H1 (cell line): ENCODE measurements around the gene CIC. TPM values are rescaled to one million over a fixed set of nuclear protein-coding genes. Genes with fewer than 3 reads are reported as not detected.

ENCODE experiments used
- CTCF ChIA-PET: fragments of 300-600 bp; sonication (Branson Sonifier 250); formaldehyde crosslinking; loops from one replicate; lab custom pipeline; 2021; ENCODE audit not compliant: partially characterized antibody; lab: Charles Lee
- POLR2A ChIA-PET: fragments of 300-600 bp; sonication (Branson Sonifier 250); formaldehyde crosslinking; loops from one replicate; lab custom pipeline; 2021; ENCODE audit warnings: inconsistent platforms; ENCODE audit not compliant: partially characterized antibody; lab: Charles Lee
- DNase-seq, 2 experiments: peaks; one replicate each; pipeline versions ENCODE4 v3.0.0 to v3.0.0-alpha.2; 2010 to 2022; ENCODE audit warnings: low spot score in 2 of 2, low read depth in 1 of 2, mixed read lengths in 1 of 2
- FAIRE-seq: peaks from 2 replicates; lab custom pipeline; 2011; peaks lifted over from hg19 to GRCh38; lab: Jason Lieb, UNC
- H2AFZ ChIP-seq: 2 replicates; pipeline ENCODE4 v1.8.1; 2012; ENCODE audit warnings: low read length, inconsistent platforms
- H2AK5ac ChIP-seq: 2 replicates; pipeline ENCODE4 v1.6.1; 2013; ENCODE audit warnings: low read depth, low read length
- H2BK120ac ChIP-seq: replicated peaks from 2 replicates; pipeline ENCODE3; 2013; ENCODE audit warnings: low read depth, low read length, inconsistent platforms
- H2BK12ac ChIP-seq: 2 replicates; pipeline ENCODE4 v1.6.1; 2013; ENCODE audit warnings: low read depth, low read length
- H2BK15ac ChIP-seq: 2 replicates; pipeline ENCODE4 v1.6.1; 2013; ENCODE audit warnings: low read length
- H2BK20ac ChIP-seq: 2 replicates; pipeline ENCODE4 v1.6.1; 2013; ENCODE audit warnings: low read length
- H2BK5ac ChIP-seq: 2 replicates; pipeline ENCODE4 v1.6.1; 2013; ENCODE audit warnings: low read depth, low read length
- H3K14ac ChIP-seq: 2 replicates; pipeline ENCODE4 v1.6.1; 2013; ENCODE audit warnings: inconsistent platforms; ENCODE audit not compliant: insufficient read length
- H3K18ac ChIP-seq: 2 replicates; pipeline ENCODE4 v1.6.1; 2013; ENCODE audit warnings: low read length; ENCODE audit errors: extremely low read depth
- H3K23ac ChIP-seq: 2 replicates; pipeline ENCODE4 v1.6.1; 2013; ENCODE audit warnings: inconsistent platforms; ENCODE audit not compliant: insufficient read length
- H3K23me2 ChIP-seq: 2 replicates; pipeline ENCODE4 v1.6.1; 2013; ENCODE audit warnings: low read depth, low read length
- H3K27ac ChIP-seq: 2 replicates; pipeline ENCODE4 v1.6.1; 2011; ENCODE audit warnings: low read depth, low read length, inconsistent platforms
- H3K27me3 ChIP-seq, 4 experiments: replicated peaks in 1 of 4; 1 replicate in 1 of 4; 2 replicates in 3 of 4; pipeline versions ENCODE4 v1.6.1 to v1.8.1; 2011 to 2013; ENCODE audit warnings: low read length in 3 of 4, mild to moderate bottlenecking in 3 of 4, inconsistent platforms in 2 of 4, mixed read lengths in 2 of 4, moderate library complexity in 1 of 4; ENCODE audit not compliant: control insufficient read depth in 3 of 4, insufficient read depth in 3 of 4; ENCODE audit errors: extremely low read depth in 1 of 4
- H3K36me3 ChIP-seq, 4 experiments: 2 replicates each; pipeline versions ENCODE4 v1.6.1 to v1.8.1; 2011 to 2013; ENCODE audit warnings: mild to moderate bottlenecking in 4 of 4, low read length in 3 of 4, moderate library complexity in 2 of 4, control low read depth in 1 of 4, inconsistent platforms in 1 of 4; ENCODE audit not compliant: insufficient read depth in 4 of 4, control insufficient read depth in 2 of 4
- H3K4ac ChIP-seq: replicated peaks from 2 replicates; pipeline ENCODE3; 2013; ENCODE audit warnings: low read length, low read depth, mixed read lengths, inconsistent platforms; ENCODE audit not compliant: insufficient read length
- H3K4me1 ChIP-seq, 4 experiments: replicated peaks in 1 of 4; 1 replicate in 1 of 4; 2 replicates in 3 of 4; pipeline versions ENCODE4 v1.6.1 to v1.8.1; 2011 to 2013; ENCODE audit warnings: low read length in 3 of 4, inconsistent platforms in 2 of 4, mixed read lengths in 1 of 4; ENCODE audit not compliant: insufficient read depth in 4 of 4, control insufficient read depth in 3 of 4
- H3K4me2 ChIP-seq, 2 experiments: 2 replicates each; pipeline versions ENCODE4 v1.6.1 to v1.8.1; 2011 to 2013; ENCODE audit warnings: low read depth in 2 of 2, low read length in 2 of 2, control low read depth in 1 of 2, inconsistent platforms in 1 of 2, mild to moderate bottlenecking in 1 of 2; ENCODE audit not compliant: insufficient read depth in 1 of 2
- H3K4me3 ChIP-seq, 4 experiments: fragments of 200-600, 300-600 bp in 1 of 4; sonication (generic), shearing (Covaris generic), sonication (Bioruptor Twin) in 1 of 4; 2 replicates each; pipeline versions ENCODE4 v1.5.1 to v1.8.1; 2011 to 2016; ENCODE audit warnings: low read length in 4 of 4, low read depth in 3 of 4, control low read depth in 2 of 4, inconsistent platforms in 2 of 4, mild to moderate bottlenecking in 2 of 4, mixed read lengths in 1 of 4, moderate library complexity in 1 of 4; ENCODE audit not compliant: insufficient read depth in 2 of 4; ENCODE audit errors: extremely low read depth in 1 of 4
- H3K56ac ChIP-seq: replicated peaks from 2 replicates; pipeline ENCODE3; 2013; ENCODE audit warnings: low read depth, mild to moderate bottlenecking, mixed read lengths, low read length, inconsistent platforms; ENCODE audit not compliant: insufficient read length
- H3K79me1 ChIP-seq: 2 replicates; pipeline ENCODE4 v1.6.1; 2013; ENCODE audit warnings: low read depth, low read length, control low read depth
- H3K79me2 ChIP-seq, 2 experiments: 2 replicates each; pipeline versions ENCODE4 v1.6.1 to v1.8.1; 2012 to 2013; ENCODE audit warnings: low read length in 2 of 2, mild to moderate bottlenecking in 2 of 2, inconsistent platforms in 1 of 2; ENCODE audit not compliant: insufficient read depth in 2 of 2, control insufficient read depth in 1 of 2
- H3K9ac ChIP-seq, 4 experiments: replicated peaks in 1 of 4; 1 replicate in 1 of 4; 2 replicates in 3 of 4; pipeline versions ENCODE4 v1.6.1 to v1.8.1; 2011 to 2013; ENCODE audit warnings: low read depth in 3 of 4, low read length in 3 of 4, control low read depth in 2 of 4, mild to moderate bottlenecking in 2 of 4, moderate library complexity in 2 of 4, inconsistent platforms in 1 of 4; ENCODE audit errors: extremely low read depth in 1 of 4
- H3K9me3 ChIP-seq, 2 experiments: 2 replicates each; pipeline versions ENCODE4 v1.6.1 to v1.8.1; 2012 to 2013; ENCODE audit warnings: mild to moderate bottlenecking in 2 of 2, moderate library complexity in 2 of 2, control low read depth in 1 of 2, inconsistent platforms in 1 of 2, low read depth in 1 of 2, low read length in 1 of 2, mixed read lengths in 1 of 2; ENCODE audit not compliant: insufficient read depth in 2 of 2
- H4K20me1 ChIP-seq, 2 experiments: replicated peaks in 1 of 2; 2 replicates each; pipeline versions ENCODE3 to v1.8.1; 2011 to 2013; ENCODE audit warnings: inconsistent platforms in 2 of 2, low read length in 2 of 2, mild to moderate bottlenecking in 1 of 2; ENCODE audit not compliant: insufficient read depth in 2 of 2, control insufficient read depth in 1 of 2
- H4K5ac ChIP-seq: 2 replicates; pipeline ENCODE4 v1.6.1; 2013; ENCODE audit warnings: low read length, low read depth, mixed read lengths, inconsistent platforms; ENCODE audit not compliant: insufficient read length
- H4K8ac ChIP-seq: 2 replicates; pipeline ENCODE4 v1.8.0; 2013; ENCODE audit warnings: mild to moderate bottlenecking, moderate library complexity, low read length, inconsistent platforms; ENCODE audit not compliant: insufficient read depth; ENCODE audit errors: extremely low read depth
- H4K91ac ChIP-seq: replicated peaks from 2 replicates; pipeline ENCODE3; 2013; ENCODE audit warnings: low read length, mixed read lengths, inconsistent platforms; ENCODE audit not compliant: insufficient read length
- HDAC6 ChIP-seq: IDR thresholded peaks from one replicate; pipeline ENCODE4 v1.7.1; 2012; ENCODE audit warnings: low read depth, mild to moderate bottlenecking, inconsistent platforms, low read length, moderate library complexity
- WGBS, 2 experiments: shearing (Covaris generic) in 1 of 2; methylation state at CpG; one replicate each; pipeline versions ENCODE4 v1.1.6 to v1.1.7; 2013 to 2015; ENCODE audit warnings: low lambda C conversion rate in 2 of 2, mixed read lengths in 2 of 2, inconsistent platforms in 1 of 2, low coverage in 1 of 2, missing lambda C conversion rate in 1 of 2; ENCODE audit not compliant: insufficient replicate concordance in 2 of 2, insufficient coverage in 1 of 2, insufficient read length in 1 of 2; ENCODE audit errors: extremely low coverage in 1 of 2, missing lambda C conversion rate in 1 of 2; 5-methylcytosine and 5-hydroxymethylcytosine counted together
- polyA plus RNA-seq, 7 experiments: library from polyadenylated mRNA; depleted of rRNA in 3 of 7; stranded (reverse) in 5 of 7; unstranded in 2 of 7; fragments of >200 nt in 5 of 7; fragments of 200-250 nt in 2 of 7; gene quantifications; 1 replicate in 5 of 7; 2 replicates in 1 of 7; 4 replicates in 1 of 7; pipeline versions ENCODE4 v1.2.1 to v1.2.3, GENCODE V29; 2011 to 2013; ENCODE audit warnings: missing spikeins in 2 of 7, mixed read lengths in 2 of 7
- total RNA-seq: library from RNA; stranded (reverse); fragmentation: NEBNext Ultra II Directional; extraction: Animal tissue kit (Norgen Biotek cat#: 25700); gene quantifications from 2 replicates; pipeline ENCODE4 v1.2.1, GENCODE V29; 2021

CIC gene
- total and polyA plus RNA-seq, 2 of the 8 experiments (the other 6 are each of a cell fraction or from before 2014, with no cell fraction given): 13.2 to 43.6 TPM

- H4K91ac ChIP-seq: peak overlapping the region; percentile 93
- peak overlapping the region; percentile 65 for H3K18ac ChIP-seq
- peak overlapping the region; percentile 98 for H2BK12ac ChIP-seq
- H3K4me2 ChIP-seq: peak overlapping the region; percentile 80 to 96
- no peak overlapping the region for H4K5ac ChIP-seq
- peaks cover 21% of the 10 kb centered on the region for H3K79me1 ChIP-seq
- no peak for TF ChIP-seq HDAC6
- peak overlapping the region; percentile 98; the same call in 1 of the 2 replicates for H2BK5ac ChIP-seq
- peaks cover 0 to 22% of the 10 kb centered on the region in 2 experiments; a peak in 2 of 4 replicates for H3K79me2 ChIP-seq
- no peak overlapping the region for H4K8ac ChIP-seq
- H3K4ac ChIP-seq: peak overlapping the region; percentile 88
- CTCF ChIA-PET: interaction anchor here (0.9 to 7.4 kb wide), 7 partner anchors 8 to 174 kb away, joined by 3 to 260 read pairs (median 4); partner anchors contain the start of gene GSK3A
- peak overlapping the region; percentile 93; the same call in 1 of the 2 replicates for H2AK5ac ChIP-seq
- H2AFZ ChIP-seq: no peak overlapping the region
- H3K27me3 ChIP-seq: no peaks in the 10 kb centered on the region
- peak overlapping the region in 2 of 4 experiments; percentile 47 to 57; a peak in 4 of 8 replicates for H3K4me3 ChIP-seq
- 62% methylated on average over 3 of the region's 4 CpGs; no CpG with 5 or more reads in 1 of the 2 experiments for WGBS, 2 experiments
- peaks cover 3 to 11% (median 8%) of the 10 kb centered on the region in 4 experiments; a peak in 6 of 8 replicates for H3K36me3 ChIP-seq
- DNase-seq (no peak), FAIRE-seq (no peak)
- peaks cover 30% of the 10 kb centered on the region for H3K23me2 ChIP-seq
- H4K20me1 ChIP-seq: peaks cover 3 to 17% of the 10 kb centered on the region in 2 experiments
- no peak overlapping the region for H2BK120ac ChIP-seq
- peaks cover 9 to 45% (median 29%) of the 10 kb centered on the region in 4 experiments for H3K4me1 ChIP-seq
- H3K9me3 ChIP-seq: no peaks in the 10 kb centered on the region
- H3K14ac ChIP-seq: no peak overlapping the region
- H3K56ac ChIP-seq: no peak overlapping the region
- POLR2A ChIA-PET: interaction anchor here (1.0 to 6.5 kb wide), 10 partner anchors 9 to 206 kb away, joined by 3 to 68 read pairs (median 8); partner anchors contain the start of genes CIC, ERF, PAFAH1B3 and PRR19
- no peak overlapping the region for H3K27ac ChIP-seq
- no peak overlapping the region for H3K23ac ChIP-seq
- no peak overlapping the region for H3K9ac ChIP-seq
- H2BK20ac ChIP-seq: peak overlapping the region; percentile 92
- H2BK15ac ChIP-seq: peak overlapping the region; percentile 100
These were observed 13.8 kb downstream of the CIC start for GRCh38 chr19:42282819-42283187.
